HG02610 (cell line): Measurements from ENCODE around the gene UCN3.

ENCODE experiments used
- ATAC-seq: cut with Tn5 transposase; IDR thresholded peaks from one replicate; pipeline ENCODE4 v1.9.1; 2021; ENCODE audit warnings: mild to moderate bottlenecking, moderate library complexity; ENCODE audit not compliant: unreplicated experiment

Gene UCN3, protein sequence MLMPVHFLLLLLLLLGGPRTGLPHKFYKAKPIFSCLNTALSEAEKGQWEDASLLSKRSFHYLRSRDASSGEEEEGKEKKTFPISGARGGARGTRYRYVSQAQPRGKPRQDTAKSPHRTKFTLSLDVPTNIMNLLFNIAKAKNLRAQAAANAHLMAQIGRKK

DNA sequence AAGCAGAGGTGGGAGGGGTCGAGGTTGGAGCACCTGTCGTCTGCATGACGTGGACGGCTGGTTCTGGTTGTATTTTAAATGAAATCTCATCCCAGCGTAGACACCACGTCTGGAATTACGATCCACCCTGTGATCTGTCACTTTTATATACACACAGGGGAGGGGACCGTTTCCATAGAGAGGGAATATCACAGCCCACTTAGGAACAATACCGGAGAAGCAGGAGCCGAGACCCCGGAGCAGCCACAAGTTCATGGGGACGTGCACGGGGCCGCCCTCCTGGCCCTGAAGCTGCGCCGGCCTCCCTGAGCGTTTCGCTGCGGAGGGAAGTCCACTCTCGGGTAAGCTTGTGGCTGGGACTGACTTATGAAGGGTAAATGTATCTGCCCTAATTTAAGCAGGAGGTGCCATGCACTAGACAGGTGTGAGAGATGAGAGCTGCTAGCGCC lies at the start of gene UCN3:
UCN3 (plus strand) TSS at position 77 of the 449 bp plus-strand sequence. CDS start 8,755 bp downstream, outside the sequence.
- no peak for ATAC-seq

DNA sequence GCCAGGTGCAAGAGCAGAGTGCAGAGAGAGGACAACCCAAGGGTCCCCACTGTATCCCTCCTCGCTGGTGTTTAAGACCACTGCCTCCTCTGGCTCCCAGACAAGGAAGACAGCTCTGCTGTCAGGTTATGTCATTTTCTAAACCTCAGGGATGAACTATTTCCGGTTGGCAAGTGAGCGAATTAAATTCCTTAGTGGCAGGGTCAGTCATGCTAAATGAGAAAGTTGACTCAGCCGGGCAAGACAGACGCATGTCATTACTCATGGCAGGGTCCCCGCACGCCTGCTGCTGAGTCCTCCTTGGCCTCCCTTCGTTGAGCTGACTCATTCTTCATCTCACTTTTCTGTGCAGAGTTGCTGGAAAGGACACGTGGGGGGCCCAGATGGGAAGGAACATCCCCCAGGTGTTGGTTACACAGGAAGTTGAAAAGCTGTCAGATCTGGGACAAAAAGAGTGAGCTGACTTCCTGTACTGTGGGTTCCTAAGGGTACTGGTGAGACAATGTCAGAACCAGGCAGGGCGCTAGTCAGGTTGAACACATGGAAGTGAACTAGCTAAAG lies 47.1 kb upstream of the UCN3 start:
- peak; percentile 51 for ATAC-seq

DNA sequence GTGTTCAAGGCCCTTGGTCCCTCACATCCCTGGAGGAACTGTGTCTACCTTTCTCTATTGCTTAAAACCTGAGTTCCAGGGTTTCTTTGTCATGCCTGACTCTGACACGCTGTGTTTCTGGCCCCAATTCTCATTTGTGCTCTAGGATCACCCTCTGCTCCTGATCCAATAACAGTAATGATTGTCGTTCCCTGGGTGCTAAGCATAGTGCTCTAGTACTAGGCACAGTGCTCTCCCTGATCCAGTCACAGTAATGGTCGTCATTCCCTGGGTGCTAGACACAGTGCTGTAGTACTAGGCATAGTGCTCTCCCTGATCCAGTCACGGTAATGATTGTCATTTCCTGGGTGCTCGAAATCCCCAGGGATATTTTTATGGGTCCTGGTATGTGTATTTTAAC lies 46.6 kb upstream of the UCN3 start:
- ATAC-seq: no peak

DNA sequence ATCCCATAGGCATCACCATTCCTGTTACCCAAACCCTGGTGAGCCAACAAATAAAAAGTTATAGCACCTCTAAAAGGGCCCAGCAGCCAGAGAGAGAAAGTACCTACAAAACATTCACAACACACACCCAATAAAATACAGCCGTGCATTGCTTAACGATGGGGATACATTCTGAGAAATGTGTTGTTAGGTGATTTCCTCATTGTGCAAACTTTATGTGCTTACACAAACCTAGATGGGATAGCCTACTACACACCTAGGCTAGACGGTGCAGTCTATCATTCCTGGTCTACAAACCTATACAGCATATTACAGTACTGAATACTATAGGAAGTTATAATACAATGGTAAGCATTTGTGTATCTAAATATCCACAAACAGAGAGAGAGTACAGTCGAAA lies 44.9 kb upstream of the UCN3 start:
- ATAC-seq: no peak

DNA sequence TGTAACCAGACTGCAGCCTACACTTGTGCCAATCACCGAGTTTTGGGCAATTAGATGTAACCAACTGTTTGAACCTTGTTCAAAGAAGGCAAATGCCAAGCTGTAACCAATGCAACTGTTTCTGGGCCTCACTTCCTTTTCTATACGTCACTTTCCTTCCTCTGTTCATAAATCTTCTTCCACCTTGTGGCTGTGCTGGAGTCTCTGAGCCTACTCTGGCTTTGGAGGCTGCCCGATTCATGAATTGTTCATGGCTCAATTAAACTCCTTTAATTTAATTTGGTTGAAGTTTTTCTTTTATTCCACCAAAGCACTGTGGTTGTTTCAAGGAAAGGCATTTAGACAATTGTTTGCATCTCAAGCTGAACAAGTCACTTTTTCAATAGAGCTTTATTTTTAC lies 43.5 kb upstream of the UCN3 start:
- no peak for ATAC-seq

DNA sequence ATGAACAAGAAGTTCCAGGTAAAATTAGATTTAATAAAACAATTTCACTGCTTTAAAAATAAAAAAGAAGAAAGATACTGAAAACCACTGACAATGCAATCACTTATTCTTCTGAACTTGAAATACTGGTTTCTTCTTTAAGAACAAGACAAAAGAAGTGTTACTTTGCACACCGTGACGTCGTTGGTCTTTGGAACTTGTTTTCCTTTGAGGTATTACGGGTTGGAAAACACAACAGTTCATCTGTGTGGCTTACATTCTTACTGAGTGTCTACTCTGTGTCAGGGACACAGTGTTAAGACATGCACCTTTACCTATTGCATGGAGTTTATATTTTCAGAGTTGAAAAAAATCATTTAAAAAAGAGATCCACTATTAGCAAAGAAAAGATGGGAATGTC lies 41.3 kb upstream of the UCN3 start:
- no peak for ATAC-seq

DNA sequence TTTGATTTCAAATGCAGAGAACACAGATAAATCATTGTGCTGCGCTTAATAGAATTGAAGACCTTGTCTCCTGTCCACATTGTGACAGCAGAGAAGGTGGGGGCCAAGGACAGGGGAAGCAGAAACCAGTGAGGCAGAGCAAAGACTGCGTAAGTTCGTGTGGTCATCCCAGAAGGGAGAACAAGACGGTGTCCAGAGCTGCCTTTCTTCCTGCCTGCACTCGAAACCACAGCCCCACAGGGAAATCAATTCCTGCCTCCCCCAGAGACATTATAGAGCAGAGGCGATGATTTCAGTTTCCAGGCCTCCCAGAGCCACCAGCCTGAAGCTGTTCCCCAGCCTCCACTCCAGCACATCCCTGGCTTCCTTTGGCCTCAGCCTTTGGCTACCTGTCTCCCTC lies 39.7 kb upstream of the UCN3 start:
- ATAC-seq: no peak

DNA sequence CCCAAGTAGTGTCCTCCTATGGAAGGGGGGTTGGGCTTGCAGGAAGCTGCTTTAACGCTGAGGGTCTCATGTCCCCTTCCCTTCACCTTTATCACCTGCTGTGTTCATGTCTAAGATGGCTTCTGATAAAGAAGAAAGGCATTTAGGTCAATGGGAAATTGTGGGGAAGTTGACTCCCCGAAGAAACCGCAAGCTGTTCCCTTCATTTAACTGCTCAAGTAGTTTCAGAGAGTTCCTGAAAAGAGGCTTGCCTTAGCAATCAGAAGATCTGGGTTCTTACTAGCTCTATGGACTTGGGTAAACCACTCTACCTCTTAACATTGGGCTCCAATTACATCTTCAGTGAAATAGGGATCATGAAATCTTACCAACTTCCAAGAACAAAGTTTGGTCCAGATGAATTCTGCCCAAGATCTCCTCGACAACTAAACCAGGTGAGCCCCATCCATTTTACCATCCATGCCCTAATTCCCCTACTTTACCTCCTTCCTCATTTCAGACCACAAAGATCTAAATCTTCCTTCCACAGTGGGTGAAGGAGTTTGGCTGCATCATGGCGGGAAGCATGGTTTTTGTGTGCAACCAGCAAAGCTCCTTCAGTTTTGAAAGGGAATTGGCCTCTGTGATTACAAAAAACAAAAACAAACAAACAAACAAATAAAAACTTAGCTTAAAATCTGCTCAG lies 30.4 kb upstream of the UCN3 start:
- ATAC-seq: no peak

DNA sequence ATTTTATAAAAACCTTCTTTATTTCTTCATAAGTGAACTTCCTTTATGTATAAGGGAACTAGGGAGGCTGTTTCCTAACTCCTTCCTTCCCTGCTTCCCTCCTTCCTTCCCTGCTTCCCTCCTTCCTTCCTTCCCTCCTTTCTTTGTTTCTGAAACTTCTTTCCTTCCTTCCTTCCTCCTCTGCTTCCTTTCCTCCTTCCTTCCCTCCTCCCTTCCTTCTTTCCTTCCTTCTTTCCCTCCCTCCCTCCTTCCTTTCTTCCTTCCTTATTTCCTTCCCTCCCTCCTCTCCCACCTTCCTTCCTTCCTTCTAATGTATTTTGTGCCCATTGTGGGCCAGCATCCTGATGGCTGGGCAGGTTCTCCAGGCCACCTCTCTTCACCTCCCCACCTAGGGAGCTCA lies 26.8 kb upstream of the UCN3 start:
- ATAC-seq: no peak

DNA sequence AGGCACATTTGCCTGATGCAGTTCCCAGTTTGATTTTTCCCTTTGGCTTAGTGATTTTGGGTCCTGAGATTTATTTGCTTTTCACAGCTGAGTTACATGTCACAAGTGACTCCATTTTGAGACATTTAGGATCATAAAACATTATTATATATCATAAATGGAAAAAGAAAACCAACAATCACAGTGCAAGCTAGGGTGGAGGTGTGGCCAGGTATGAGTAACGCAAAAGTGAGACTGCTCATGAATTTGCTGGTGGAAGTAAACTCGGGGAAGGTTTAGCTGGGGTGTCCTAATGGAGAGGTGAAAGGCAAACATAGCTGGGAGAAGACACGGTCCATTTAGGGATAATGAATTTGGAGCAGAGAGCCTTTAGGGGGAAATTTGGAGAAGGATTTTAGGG lies 21.7 kb upstream of the UCN3 start:
- no peak for ATAC-seq

DNA sequence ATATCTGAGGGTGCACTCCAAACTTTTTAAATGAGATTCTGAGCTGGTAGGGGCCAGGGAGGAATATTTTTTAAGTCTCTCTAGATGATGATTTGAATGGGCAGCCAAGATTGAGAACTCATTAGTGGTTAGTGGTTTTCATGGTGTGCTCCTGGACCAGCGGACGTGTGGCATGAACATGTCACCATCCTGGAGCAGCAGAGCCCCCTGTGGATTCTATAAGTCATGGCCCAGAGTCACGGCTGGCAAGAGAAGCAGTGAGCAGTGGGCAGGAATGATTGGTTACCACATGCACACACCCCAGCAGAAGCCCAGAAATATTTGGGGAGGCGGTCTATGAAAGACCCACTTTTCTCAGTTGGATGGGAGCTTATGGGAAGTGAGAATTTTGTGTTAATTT lies 21.2 kb upstream of the UCN3 start:
- no peak for ATAC-seq

DNA sequence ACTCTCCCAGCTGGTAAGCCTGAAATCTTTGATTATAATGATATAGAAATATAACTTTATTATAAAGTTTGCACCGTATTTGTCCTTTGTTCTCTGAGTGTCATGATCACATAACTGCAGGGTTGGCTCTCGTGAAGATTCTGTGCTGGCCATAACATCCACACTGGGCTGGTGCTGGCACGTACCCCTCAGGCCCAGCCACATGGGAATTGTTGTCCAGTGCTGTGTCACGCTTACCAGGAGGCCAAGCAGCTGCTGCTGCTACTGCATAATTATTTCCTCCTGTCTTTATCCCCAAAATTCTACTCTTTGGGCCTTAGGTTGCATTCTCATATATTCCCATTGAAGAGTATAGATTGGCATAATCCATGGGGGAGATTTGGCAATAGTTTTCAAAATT lies 20.8 kb upstream of the UCN3 start:
- ATAC-seq: no peak

DNA sequence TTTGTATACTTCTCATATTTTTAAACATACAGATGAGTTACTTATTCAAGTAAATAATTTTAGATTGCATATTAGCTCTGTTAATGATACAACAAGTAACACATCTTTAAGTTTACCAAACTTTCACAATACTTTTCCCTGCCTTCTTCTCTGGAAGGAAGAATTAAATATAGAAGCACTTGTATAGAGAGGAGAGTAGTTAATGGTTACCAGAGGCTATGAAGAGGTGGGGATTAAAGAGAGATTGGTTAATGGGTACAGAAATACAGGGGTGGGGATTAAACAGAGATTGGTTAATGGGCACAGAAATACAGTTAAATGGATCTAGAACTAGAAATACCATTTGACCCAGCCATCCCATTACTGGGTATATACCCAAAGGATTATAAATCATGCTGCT lies 20.0 kb upstream of the UCN3 start:
- ATAC-seq: no peak

DNA sequence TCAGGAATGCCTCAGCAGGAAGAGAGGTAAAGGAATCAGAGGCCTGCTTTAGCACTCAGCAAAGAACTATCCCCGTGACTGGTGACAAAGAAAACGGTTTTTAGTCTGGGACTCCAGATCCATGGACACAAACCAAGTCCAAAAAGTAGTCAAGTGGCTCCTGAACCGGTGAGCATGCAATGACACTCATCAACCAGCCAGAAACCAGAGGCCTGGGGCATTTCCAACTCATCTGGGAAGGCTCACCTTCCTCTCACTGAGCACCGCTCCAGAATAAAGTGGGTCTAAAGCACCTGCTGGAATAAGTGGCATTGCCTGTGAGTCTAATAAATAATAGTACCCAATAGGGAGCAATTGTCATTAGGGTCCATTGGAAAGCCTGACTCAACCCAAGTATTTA lies 17.9 kb upstream of the UCN3 start:
- no peak for ATAC-seq

DNA sequence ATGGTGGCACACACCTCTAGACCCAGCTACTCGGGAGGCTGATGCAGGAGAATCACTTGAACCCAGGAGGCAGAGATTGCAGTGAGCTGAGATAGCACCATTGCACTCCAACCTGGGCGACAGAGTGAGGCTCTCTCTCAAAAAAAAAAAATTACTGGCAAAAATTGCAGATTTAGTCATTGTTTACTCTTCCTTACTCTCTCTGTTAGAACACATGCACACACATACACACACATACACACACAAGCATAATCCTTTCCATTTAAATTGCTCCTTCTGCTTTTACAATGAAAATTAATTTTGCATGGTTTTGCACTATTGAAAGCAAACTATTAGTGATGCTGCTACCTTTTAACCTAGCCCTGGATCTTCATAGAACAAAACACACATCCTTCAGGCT lies 15.4 kb upstream of the UCN3 start:
- no peak for ATAC-seq

DNA sequence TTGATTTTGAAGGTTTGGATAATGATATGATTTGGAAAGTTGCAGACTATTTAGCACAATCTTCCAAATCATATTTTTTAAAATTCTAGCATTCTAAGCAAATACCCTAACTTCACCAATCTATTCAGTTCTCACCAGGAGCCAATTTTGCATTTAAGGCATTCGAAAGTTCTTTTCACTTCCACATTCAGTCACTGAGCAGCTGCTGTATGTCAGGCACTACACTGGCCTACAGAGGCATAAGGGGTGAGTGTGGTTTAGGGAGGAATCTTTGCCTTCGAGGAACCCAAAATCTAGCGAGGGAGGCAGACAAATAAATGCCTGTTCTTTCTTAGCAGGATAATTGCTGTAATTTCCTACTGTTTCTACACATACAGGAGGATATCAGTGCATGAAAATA lies 10.7 kb upstream of the UCN3 start:
- ATAC-seq: peak; percentile 43

DNA sequence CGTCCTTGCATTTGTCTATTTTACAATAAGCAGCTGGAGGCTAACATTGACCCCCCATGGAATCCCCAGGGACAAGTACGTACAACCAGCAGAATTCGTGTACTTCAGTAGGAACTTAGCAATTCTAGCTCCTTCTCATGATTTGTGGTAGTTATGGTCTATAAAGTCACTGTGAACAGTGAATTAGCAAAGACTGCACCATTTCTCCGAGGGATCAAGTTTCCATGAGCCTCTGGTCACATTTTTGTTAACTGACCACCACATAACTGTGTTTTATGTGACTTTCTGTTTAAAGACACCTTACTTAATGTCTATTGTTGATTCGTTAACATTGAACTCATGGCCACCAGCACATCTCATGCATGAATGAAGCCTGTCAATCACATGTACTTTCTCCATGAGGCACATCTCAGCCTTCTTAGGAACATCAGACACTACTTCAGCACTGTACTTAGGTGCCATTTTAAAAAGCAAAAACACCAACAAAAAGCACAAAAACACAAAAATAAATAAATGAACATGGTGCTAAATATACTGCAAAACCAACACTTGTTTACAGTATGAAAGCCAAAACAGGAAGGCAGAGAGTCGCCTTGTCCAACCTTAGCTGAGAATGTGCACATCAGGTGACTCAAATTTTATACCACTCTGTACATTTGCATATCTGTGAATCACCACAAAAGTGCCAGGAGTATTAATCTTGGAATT lies 9.0 kb upstream of the UCN3 start:
- ATAC-seq: no peak

DNA sequence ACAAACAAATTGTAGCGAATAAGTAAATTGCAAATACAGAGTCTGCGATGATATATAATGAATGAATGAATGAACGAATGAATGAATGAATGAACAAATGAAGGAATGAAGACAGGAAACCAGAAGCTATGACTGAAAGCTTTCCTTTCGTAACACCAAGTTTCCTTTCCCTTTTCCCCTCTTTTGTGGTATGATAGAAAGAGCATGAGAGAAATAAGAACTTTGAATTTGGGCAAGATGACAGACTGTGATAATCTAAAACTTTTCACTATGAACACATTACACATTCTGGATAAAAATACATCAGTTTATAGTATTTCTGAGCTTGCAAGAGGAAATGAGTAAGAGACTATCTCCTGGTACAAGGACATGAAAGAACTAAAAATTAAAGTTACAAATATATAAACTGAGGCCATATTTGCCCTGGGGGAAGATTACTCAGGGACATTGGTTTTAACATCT lies 8.4 kb upstream of the UCN3 start:
- no peak for ATAC-seq

DNA sequence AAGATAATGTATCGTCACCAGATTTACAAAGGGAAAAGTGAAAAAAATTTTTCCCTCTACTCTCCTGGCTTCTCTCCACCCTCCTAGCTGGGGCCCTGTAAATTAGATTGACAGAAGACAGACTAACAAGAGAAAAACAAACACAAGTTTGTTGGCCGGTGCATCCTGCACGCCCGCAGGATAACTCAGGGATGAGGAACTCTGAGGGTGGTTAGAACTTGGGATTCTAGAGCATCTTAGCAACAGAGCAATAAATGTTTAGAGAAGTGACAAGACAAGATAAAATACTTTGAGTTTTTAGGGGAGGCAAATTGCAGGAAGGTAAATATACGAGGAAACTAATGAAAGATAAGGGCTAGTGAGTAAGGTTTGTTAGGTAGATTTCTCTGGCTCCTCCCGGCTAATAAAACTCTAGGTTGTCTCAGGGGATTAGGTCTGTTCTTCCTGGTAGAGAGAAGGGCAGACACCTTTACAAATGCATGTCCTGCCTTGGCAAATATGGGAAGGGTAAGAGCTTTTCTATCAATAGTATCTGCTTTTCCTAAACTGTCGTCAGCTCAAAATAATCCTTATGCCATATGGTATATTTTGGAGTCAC lies 4.3 kb upstream of the UCN3 start:
- ATAC-seq: no peak

DNA sequence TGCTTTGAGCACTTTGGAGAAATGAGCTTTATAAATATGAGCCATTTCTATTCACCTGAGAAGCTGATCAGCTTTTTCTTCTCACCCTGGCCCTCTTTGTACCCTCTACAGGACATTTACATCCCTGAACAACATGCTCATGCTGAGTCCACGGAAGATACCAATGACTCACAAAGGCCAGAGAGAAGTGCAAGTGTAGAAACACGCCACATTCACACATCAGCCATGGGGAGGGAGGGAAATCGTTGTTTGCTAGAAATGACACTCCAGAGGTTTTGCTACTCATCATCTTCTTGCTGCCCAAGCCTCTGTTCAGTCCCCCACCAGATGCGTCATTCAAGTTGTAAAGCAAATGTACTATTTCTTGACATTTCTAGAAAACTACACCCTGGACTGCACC lies 2.8 kb upstream of the UCN3 start:
- ATAC-seq: no peak

DNA sequence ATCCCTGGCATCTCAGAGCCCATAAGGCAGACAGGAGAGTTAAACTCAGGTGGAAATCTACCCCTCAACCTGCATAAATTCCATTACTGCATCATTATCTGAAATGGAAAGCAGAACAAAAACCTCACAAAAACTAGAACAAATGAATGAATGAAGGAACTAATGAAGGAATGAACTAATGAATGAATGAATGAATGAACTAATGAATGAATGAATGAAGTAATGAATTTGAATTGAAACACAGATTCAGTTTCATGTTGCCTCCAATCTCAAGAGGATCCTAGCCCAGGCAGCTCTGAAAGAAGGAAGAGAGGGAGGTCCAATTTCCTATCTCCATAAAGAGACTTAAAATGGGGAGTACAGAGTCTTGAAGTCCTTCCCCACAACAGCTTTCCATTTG lies 1.9 kb upstream of the UCN3 start:
- ATAC-seq: no peak

DNA sequence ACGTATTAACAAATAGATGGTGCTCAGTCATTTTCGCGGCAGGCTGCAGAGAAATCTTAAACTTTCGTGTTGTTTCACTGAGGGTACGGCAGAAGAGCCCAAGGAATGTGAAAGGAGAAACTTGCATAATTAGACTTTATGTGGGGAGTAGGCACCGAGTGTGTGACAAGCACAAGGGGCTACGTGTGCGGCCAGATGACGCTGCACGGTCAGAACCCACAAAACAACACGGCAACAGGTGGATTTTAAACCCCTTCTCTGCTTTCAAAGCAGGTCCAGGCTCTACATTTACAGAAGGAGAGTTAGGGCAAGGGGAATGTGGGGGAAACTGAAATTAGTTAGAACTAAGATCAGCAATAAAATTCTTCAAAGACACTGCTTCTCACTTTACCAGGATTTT lies 392 bp upstream of the UCN3 start:
- ATAC-seq: no peak
